Transverse colon (tissue), 4 donors: Measurements from ENCODE around the gene PYROXD2. TPM values are rescaled to one million over a fixed set of nuclear protein-coding genes. Genes with fewer than 3 reads are reported as not detected.

Source experiments
- DNase-seq: peaks from one replicate; pipeline ENCODE4 v3.0.0-alpha.2; 2019
- H3K27ac ChIP-seq, 4 donors: fragments of 200-600 bp; sonication (generic); 2 replicates each; pipeline ENCODE4 v1.5.1; 2016 to 2018; ENCODE audit warnings: inconsistent platforms in 4 of 4
- H3K27me3 ChIP-seq: fragments of 200-600 bp; sonication (generic); 2 replicates; pipeline ENCODE4 v1.5.1; 2017; ENCODE audit warnings: inconsistent platforms
- H3K36me3 ChIP-seq, 4 donors: fragments of 200-600 bp; sonication (generic); 2 replicates each; pipeline ENCODE4 v1.5.1; 2017 to 2019; ENCODE audit warnings: inconsistent platforms in 4 of 4
- H3K4me1 ChIP-seq, 4 donors: fragments of 200-600 bp; sonication (generic); 2 replicates each; pipeline ENCODE4 v1.5.1; 2017 to 2020; ENCODE audit warnings: inconsistent platforms in 4 of 4
- H3K4me3 ChIP-seq, 4 donors: fragments of 200-600 bp; sonication (generic); 1 replicate in 1 of 4; 2 replicates in 3 of 4; pipeline versions ENCODE4 v1.5.1 to v1.6.1; 2017 to 2019; ENCODE audit warnings: inconsistent platforms in 4 of 4
- H3K9me3 ChIP-seq, 2 donors: fragments of 200-600 bp; sonication (generic); 2 replicates each; pipeline ENCODE4 v1.5.1; 2017 to 2019; ENCODE audit warnings: inconsistent platforms in 2 of 2
- CTCF ChIP-seq, 5 experiments: fragments of 200-600 bp in 3 of 5; fragments of 450-650 bp in 2 of 5; sonication (generic) in 3 of 5; IDR thresholded peaks; 1 replicate in 2 of 5; 2 replicates in 3 of 5; pipeline ENCODE4 v1.5.1; 2016 to 2017; ENCODE audit warnings: antibody characterized with exemption in 5 of 5, inconsistent platforms in 3 of 5, mild to moderate bottlenecking in 2 of 5, moderate library complexity in 1 of 5
- EP300 ChIP-seq: sonication (generic); formaldehyde crosslinking; IDR thresholded peaks from one replicate; pipeline ENCODE4 v1.6.1; 2017; ENCODE audit warnings: antibody characterized with exemption, low read depth
- POLR2A ChIP-seq: fragments of 450-650 bp; IDR thresholded peaks from one replicate; pipeline ENCODE4 v1.6.1; 2016; ENCODE audit warnings: antibody characterized with exemption, mild to moderate bottlenecking, moderate library complexity
- POLR2AphosphoS5 ChIP-seq, 3 donors: sonication (generic); formaldehyde crosslinking; IDR thresholded peaks; one replicate each; pipeline ENCODE4 v1.6.1; 2016; ENCODE audit warnings: antibody characterized with exemption in 3 of 3
- WGBS, 2 donors: methylation state at CpG; one replicate each; pipeline ENCODE4 v1.1.5; 2018; ENCODE audit warnings: low coverage in 1 of 2; 5-methylcytosine and 5-hydroxymethylcytosine counted together
- in situ Hi-C, 4 donors: fragments of 200-750 bp; cut with MboI; loops; one replicate each; pipeline versions ENCODE4 v1.15.0 to v1.15.1; 2017; ENCODE audit warnings: low sequenced_read_pairs in 3 of 4, low pct_ligation_motif_present in 1 of 4, low pct_unique_long_range_greater_than_20kb in 1 of 4
- intact Hi-C: fragments of 100-400 bp; cut with DNase I; formaldehyde crosslinking; loops from one replicate; pipeline ENCODE4 v1.15.1; 2023; ENCODE audit warnings: low total_unique reads
- total RNA-seq, 4 donors: library from RNA; depleted of rRNA; stranded (reverse); fragments of >200 nt; gene quantifications; one replicate each; pipeline ENCODE4 v1.1.0, GENCODE V29; 2016

PYROXD2 gene
- total RNA-seq, 4 donors from 2014 or later: 3.0 to 14.9 (median 8.4) TPM

- H3K27me3 ChIP-seq: no peaks in the 10 kb centered on the region
- no peak overlapping the region for H3K27ac ChIP-seq
- DNase-seq: no peak
- H3K4me3 ChIP-seq: no peak overlapping the region
- H3K4me1 ChIP-seq: no peaks in the 10 kb centered on the region
- TF ChIP-seq POLR2AphosphoS5 (IDR thresholded peaks at IDR 0.05) (no peak), CTCF (IDR thresholded peaks at IDR 0.05) (no peak), EP300 (no peak)
- intact Hi-C loops (no loop called here), in situ Hi-C loops (no loop called here)
- no peaks in the 10 kb centered on the region for H3K9me3 ChIP-seq
- no peaks in the 10 kb centered on the region for H3K36me3 ChIP-seq
- 86 to 90% methylated on average over 2 of the region's 2 CpGs for WGBS, 2 donors
These were observed 46.3 kb downstream of the PYROXD2 start for GRCh38 chr10:98368644-98369043.

- DNase-seq: no peak
- Histone ChIP-seq H3K9me3 (no peaks in the 10 kb centered on the region), H3K27ac (no peak overlapping the region), H3K27me3 (no peaks in the 10 kb centered on the region), H3K36me3 (no peaks in the 10 kb centered on the region), H3K4me1 (no peaks in the 10 kb centered on the region), H3K4me3 (no peak overlapping the region)
- WGBS, 2 donors: 86 to 94% methylated on average over 3 to 19 of the region's 19 CpGs
- no peak for TF ChIP-seq POLR2A
- intact Hi-C loops (no loop called here), in situ Hi-C loops (no loop called here)
These were observed 47.2 kb downstream of the PYROXD2 start for GRCh38 chr10:98367604-98368451.

GRCh38 chr10:98366062-98366530, 48.9 kb downstream of the PYROXD2 start:
- peaks cover 0 to 4% (median 2%) of the 10 kb centered on the region in 4 donors for H3K4me1 ChIP-seq
- H3K27me3 ChIP-seq: no peaks in the 10 kb centered on the region
- intact Hi-C loops: no loop called here
- no peaks in the 10 kb centered on the region for H3K9me3 ChIP-seq
- no peak overlapping the region for H3K4me3 ChIP-seq
- no peak for DNase-seq
- 77 to 78% methylated on average over 5 to 6 of the region's 6 CpGs for WGBS, 2 donors
- no peak overlapping the region for H3K27ac ChIP-seq
- H3K36me3 ChIP-seq: no peaks in the 10 kb centered on the region
- TF ChIP-seq EP300 (no peak), CTCF (IDR thresholded peaks at IDR 0.05) (no peak), POLR2AphosphoS5 (IDR thresholded peaks at IDR 0.05) (no peak)
- in situ Hi-C loops: no loop called here

- no peak overlapping the region for H3K4me3 ChIP-seq
- peaks cover 0 to 4% (median 2%) of the 10 kb centered on the region in 4 donors for H3K4me1 ChIP-seq
- WGBS, 2 donors: 80 to 92% methylated on average over 1 to 18 of the region's 18 CpGs
- intact Hi-C loops (no loop called here), in situ Hi-C loops (no loop called here)
- no peaks in the 10 kb centered on the region for H3K36me3 ChIP-seq
- no peak for TF ChIP-seq POLR2AphosphoS5 (IDR thresholded peaks at IDR 0.05)
- no peak for TF ChIP-seq POLR2A
- no peaks in the 10 kb centered on the region for H3K27me3 ChIP-seq
- DNase-seq: no peak
- no peak overlapping the region for H3K27ac ChIP-seq
- no peaks in the 10 kb centered on the region for H3K9me3 ChIP-seq
These were observed 49.4 kb downstream of the PYROXD2 start for GRCh38 chr10:98365406-98366061.

- intact Hi-C loops (no loop called here), in situ Hi-C loops (no loop called here)
- Histone ChIP-seq H3K4me3 (no peak overlapping the region), H3K27me3 (no peaks in the 10 kb centered on the region), H3K9me3 (no peaks in the 10 kb centered on the region), H3K4me1 (peaks cover 0 to 4% (median 2%) of the 10 kb centered on the region in 4 donors), H3K36me3 (no peaks in the 10 kb centered on the region), H3K27ac (no peak overlapping the region)
- no peak for DNase-seq
- WGBS, 2 donors: 83% methylated on average over 9 of the region's 9 CpGs; no CpG with 5 or more reads in 1 of the 2 donors
- TF ChIP-seq CTCF (IDR thresholded peaks at IDR 0.05): no peak
- no peak for TF ChIP-seq POLR2A
- no peak for TF ChIP-seq POLR2AphosphoS5 (IDR thresholded peaks at IDR 0.05)
- no peak for TF ChIP-seq EP300
These were observed 50.4 kb downstream of the PYROXD2 start for GRCh38 chr10:98364432-98365102.
